ENCODE data around the gene GHDC.
"Not testable (repeated sequence)": the region's sequence is repeated elsewhere in the genome, so short reads cannot be mapped to it uniquely, and the experiment has no call there.

The GHDC gene

DNA sequence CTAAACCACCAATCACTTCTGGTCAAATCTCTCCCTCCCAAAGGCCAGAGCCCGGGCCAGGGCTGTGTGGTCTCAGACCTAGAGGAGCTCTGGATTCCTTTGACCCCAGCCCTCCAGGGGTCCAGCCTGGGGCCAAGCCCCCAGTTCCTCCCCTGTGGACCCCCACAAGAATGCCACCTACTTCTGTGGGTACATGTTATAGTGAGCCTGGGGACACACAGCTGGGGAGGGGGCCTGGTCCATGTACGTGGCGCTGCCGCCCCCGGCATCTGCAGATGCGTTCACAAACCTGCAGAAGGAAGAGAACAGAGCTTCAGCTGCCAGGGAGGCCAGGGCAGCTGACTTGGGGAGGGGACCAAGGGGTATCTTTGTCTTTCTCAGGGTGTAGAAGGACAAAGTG lies 7.9 kb upstream of the GHDC start:
- no peak for DNase-seq

DNA sequence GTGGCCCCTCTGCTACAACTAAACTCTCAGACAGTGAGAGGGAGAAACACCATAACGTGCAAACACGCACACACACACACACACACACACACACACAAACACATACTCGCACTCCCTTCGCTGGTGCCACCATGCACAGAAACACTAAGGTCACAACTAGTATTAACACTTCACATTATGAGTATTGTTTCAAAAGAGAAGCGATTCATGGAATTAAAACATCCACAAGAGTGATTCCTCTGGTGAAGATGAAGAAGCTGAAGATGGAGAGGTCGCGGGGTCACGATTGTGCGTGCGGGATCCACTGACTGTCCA lies 7.1 kb upstream of the GHDC start:
- no peak for DNase-seq

DNA sequence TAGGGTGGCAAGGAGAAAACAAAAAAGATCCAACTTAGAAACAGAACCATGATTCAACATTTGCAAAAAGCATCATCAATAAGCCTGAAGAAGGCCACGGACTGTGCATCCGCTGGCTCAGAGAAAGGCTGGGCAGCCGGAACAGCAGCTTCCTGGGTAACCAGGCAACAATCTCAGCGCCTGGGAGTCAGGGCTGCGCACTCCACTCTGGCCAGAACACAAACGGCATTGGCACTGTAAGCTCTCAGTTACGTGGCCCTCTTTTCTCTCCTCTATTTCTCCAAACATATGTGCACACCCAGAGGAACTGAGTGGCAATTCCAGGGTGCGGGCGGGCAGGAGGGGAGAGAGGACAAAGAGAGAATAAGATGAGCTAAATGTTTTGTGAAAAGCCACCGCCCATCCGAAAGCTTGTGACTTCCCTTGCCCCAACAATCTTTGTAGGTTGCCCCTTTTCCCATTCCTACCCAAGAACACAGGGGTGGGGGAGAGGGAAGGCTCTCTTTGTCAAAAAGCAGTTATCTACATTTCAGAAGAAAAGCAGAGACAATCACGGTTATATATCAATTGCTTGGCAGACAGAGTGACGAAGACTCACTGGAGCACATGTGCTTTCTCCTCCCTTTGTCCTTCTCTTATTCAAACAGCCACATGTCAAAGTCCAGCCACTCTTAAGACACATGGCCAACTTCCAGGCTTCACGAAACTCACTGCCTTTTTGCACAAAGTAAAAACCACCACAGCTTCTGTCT lies 6.6 kb upstream of the GHDC start:
- no peak for DNase-seq

DNA sequence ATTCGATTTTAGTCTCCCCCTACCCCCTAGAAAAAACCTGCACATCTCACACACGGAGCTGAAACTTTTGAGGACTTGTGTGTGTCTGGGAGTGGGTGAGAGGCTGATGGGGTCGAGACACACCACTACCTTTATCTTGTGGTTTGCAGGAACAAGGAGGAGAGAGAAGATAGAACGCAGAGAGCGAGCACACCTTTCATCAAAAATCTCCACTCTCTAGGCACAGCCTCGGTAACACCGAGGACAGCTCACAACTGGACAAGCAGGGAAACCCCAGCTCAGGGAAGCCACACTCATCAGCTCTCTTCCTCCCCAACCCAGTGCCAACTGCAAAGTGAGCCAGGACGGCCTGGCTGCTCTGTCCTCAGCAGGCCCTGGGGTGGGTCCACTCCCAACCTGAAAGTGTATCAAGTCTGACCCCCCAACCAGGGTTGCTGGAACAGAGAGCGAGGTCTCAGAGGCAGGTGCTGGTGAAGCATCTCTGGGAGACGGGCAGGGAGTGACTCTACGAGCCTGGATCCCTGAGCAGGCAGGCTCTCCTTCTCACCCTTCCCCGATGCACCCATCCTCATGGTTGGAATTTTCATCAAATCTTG lies 5.2 kb upstream of the GHDC start:
- no peak for DNase-seq

DNA sequence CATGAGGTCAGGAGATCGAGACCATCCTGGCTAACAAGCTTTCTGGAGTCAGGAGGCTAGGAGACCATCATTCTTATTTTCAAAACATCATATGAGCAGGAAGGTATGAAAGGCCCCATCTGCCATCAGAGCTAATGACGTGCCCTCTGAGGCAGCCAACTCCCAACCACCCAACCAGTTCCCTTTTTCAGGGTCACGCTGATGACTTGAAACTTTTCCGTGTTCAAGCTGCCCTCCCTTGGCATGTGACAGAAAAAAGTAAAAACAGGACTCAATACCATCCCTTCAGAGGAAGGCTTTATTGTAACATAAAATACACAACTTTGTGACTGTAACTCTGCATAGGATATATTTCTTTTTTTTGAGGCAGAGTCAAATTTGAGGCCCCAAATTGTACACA lies 4.6 kb upstream of the GHDC start:
- no peak for DNase-seq

DNA sequence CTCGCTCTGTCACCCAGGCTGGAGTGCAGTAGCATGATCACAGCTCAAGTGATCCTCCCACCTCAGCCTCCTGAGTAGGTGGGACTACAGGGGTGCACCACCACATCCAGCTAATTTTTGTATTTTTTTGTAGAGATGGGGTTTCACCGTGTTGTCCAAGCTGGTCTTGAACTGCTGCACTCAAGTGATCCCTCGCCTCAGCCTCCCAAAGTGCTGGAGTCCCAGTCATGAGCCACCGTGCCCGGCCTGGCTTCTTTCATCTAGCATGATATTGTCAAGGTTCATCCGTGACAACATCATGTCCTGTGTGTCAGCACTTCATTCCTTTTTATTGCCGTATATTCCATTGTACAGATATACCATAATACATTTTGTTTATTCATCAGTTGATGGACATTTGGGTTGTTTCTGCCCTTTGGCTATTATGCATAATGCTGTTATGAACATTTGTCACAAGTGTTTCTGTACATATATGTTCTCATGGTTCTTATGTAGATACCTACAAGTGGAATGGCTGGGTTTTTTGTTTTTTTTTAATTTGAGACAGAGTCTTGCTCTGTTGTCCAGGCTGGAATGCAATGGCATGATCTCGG lies 3.4 kb upstream of the GHDC start:
- no peak for DNase-seq

DNA sequence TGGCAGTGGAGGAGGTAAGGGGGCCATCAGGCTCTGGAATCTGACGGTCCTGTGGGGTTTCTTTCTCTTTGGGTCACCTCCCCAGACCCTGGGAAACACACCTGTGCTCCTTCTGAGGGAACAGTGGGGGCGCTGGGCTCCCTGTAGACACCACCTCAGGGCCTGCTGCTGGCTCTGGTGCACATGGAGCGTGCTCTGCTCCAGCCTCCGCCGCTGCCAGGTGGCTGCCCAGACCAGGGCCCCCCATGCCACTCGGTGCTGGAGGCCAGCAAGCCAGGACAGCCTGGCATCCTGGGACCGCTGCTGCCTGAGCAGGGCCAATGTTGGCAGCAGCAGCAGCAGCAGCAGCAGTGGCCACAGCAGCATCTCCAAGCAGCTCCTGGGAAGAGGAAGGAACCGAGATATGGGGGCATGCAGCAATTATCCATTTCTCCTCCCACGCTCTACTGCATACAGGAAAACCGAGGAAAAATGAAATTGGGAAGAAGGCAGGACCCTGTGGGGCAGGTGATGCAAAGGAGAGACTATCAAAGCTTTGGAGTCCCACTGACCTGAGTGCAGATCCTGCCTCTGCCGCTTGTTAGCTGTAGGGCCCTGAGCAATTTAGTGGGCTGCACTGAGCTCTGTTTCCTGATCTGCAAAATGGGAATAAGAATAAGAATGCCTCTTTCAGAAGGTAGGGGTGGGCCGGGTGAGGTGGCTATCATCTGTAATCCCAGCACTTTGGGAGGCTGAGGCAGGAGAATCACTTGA lies 902 bp downstream of the GHDC start:
- no peak for DNase-seq

DNA sequence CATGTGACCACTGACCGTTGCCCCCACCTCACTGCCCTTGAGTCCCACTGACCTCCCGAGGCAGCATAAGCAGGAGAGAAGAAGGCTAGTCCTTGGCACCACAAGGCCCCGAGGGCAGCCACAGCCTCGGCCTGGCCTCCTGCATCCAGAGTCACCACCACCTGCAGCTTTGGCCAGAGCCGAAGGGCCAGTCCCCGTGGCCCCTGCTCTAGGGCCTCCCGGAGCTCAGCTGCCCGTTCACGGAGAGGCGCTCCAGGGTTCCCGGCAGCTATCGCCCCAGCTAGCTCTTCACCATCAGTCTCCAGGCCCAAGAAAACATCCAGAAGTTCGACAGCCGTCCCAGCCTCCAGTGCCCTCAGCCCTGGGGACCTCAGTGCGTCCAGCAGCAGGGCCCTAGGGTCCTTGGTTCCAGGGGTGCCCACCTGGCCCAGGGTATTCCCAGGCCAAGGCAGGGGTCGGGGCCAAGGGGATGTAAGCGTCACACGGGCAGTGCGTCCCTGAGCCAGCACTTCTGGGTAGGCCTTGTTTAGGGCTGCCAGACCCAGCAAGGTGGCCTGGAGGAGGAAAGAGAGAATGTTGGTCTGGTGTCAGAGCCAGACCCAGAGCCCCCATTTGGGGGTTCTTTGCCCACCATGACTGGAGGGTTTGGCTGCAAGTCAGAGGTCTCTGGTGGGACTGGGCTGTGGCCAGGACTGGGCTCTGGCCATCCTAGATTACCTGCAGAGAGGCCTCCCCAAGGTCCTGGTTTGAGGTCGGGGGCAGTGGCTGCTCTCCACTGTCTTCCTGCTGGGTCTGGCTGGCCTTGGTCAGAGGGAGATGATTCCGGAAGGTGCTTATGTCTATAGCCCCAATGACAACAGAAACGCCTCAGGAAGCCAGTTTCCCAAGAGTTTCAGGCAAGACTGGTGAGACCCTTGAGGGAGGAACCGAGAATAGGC lies 1.8 kb downstream of the GHDC start:
- DNase-seq, result no peak

DNA sequence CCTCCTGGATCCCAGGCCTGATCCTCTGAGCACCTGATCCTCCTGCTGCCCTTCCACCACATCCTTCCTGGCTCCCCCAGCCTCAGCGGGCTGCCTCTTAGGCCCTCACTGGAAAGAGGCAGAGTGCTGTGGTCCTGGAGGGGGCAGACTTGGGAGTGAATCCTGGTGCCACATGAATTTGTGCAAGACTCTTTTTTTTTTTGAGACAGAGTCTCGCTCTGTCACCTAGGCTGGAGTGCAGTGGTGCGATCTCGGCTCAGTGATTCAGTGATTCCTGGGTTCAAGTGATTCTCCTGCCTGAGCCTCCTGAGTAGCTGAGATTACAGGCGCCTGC lies 3.1 kb downstream of the GHDC start:
- DNase-seq, result no peak

DNA sequence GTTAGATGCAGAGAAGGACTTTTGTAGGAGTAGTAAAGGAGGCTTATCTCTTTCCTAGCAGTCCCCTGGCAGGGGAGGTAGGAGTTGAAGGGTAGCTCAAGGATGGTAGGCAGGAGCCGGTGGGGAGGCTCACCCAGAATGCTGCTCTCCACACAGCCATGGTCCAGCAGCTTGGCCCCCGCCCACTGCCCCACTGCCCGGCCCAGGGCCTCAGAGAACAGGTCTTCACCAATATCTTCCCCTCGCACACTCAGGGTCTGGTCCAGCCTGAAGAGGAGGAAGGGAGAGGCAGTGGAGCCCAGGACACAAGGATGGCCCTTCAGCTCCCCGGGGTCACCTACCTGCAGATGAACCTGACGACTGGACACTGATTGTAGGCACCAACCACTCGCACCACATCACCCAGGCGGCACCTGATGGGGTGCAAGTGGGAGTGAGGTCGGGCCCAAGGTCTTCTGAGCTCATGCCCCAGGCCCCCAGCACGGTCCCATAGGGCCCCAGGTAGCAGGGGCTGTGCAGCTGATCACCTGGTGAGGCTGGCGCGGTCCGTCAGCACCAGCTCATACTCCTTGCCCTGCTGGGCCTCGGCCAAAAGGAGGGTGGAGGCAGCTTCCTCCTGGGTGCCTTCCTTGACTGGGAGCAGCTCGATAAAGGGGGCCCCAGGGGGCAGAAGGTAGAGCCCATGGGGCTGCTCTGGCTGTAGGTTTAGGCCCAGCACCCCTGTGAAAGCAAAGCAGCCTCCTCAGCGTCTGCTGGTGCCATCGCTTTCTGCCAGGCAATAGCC lies 3.6 kb downstream of the GHDC start:
- no peak for DNase-seq

DNA sequence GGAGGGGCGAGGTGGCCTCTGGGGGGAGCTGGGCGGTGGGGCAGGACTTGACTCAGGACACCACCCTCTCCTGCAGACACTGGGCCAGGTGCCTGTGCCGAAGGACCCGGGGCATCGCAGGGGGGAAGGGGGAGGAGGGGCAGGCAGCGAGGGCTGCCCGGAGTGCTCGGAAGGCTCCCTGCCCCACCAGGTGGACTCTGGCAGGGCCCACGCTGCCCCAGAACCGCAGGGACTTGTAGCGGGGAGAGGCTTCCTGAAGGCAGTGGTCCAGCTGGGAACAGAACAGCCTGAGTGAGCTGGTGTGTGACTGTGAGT lies 4.7 kb downstream of the GHDC start:
- DNase-seq, result no peak

DNA sequence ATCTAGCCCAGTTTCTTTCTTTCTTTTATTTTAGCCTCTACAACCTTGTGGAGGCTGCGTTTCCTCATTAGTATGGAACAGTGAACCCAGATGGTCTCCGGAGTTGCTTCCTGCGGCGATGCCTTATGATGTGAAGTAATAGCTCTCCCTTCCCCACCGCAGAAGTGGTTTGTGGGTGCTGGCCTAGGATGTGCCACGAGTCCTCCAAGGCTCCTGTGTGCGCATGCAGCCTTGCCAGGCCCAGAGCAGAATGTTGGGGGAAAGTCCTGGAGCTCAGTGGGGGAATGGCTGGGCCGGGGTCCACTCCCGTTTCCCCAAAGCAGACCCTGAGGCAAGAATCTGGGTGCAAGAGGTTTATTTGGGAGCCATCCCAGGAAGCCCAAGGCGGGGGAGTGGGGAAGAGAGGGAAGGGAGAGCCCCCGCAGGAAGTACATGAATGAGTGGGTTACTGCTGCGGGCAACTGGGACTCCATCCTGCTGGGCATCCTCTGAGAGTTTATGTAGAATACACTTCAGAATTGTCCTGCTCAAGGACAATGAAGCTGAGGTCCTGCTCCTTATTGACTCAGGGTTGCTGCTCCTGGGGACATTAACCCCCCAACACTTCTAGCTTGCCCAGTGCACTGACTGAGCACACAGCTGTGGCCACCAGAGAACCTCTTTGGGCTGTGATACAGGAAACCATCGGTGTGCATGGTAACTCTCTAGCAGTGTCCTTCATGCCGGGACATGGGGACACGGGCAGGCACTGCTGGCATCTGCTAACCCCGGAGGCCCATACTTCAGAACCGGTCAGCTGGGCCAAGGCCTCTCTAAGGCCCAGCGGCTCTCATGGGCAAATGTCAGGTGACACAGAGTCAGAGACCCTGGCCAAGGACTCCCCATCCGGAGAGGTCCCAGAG lies 5.3 kb downstream of the GHDC start:
- no peak for DNase-seq

DNA sequence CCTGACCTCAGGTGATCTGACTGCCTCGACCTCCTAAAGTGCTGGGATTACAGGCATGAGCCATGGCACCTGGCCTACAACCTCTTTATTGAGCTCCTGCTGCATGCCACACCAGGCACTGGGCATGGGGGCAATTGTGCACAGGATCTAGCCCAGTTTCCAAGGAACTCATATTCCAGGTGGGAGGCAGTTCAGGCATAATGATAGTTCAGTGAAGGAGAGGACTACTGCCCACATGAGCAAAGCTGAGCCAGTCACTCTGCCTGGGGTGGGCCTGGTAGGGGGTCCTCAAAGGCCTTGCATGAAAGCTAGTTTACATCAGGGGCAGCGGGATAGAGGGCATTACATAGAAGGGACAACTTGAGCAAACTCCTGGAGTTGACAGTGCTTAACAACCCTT lies 6.5 kb downstream of the GHDC start:
- DNase-seq, result no peak

DNA sequence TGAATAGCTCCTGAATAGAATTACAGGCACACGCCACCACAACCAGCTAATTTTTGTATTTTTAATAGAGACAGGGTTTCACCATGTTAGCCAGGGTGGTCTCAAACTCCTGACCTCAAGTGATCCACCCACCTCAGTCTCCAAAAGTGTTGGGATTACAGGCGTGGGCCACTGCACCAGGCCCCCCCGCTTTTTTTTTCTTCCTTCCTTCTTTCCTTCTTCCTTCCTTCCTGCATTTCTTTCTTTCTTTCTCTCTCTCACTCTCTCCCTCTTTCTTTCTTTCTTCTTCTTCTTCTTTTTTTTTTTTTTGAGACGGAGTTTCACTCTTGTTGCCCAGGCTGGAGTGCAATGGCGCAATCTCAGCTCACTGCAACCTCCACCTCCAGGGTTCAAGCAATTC lies 8.1 kb downstream of the GHDC start:
- DNase-seq, result not testable (repeated sequence)

DNA sequence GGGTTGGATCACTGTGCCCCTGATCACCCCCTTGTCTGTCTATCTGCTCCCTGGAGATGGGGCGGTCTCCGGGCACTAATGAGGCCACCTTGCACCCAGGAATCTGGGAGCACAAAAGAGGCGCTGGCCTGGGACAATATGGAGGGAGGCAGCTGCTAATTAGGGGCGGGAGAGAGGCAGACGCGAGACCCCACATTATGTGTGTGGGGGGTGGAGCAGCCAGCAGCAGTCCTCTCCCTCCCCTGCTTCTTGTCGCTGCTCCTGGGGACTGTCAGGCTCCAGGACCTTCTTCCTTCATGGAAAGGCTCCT lies 8.7 kb downstream of the GHDC start:
- no peak for DNase-seq

DNA sequence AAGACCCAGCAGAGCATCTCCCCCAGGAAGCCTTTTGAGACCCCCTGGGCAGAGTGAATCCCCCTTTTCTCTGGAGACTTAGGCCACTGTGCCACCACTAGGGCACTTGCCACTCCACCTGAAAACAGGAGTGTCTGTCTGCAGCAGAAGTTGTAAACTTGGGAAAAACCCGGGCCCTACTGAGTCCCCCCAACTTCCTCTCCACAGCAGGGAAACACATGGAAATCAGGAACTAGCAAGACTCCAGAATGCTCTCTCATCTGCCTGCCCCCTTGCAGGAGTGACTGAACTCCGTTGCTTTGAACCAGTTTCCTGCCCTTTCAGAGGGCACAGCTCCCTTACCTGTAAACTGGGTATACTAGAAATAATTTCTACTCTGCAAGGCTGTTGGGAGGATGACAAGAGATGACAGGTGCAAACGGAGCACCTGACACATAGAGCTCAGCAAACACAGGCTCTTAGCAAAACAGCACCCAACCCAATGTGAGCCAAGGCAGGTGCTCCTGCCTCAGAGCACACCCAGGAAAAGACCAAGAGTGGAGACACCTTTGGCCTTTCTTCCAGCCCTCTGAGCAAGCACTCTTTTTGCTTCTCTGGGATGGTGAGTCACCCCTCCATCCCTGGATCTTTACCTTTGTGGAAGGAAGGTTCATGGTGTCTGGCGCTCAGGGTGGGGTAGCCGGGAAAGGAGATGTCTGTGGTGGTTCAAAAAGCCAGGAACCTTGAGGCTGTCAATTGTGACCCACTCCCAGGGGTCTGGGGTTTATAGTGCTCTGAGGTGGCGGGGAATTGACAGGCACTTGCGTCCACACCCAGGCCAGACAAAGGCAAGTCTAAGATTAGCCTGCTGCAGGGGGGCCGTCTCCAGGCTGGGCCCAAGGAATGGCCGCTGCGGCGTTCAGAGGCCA lies 9.3 kb downstream of the GHDC start, which contains the start of gene HCRT:
Gene HCRT, minus strand, starts transcription at position 740 of the 908 bp plus-strand sequence. Its CDS starts 87 bp downstream, at position 653.
- no peak for DNase-seq

DNA sequence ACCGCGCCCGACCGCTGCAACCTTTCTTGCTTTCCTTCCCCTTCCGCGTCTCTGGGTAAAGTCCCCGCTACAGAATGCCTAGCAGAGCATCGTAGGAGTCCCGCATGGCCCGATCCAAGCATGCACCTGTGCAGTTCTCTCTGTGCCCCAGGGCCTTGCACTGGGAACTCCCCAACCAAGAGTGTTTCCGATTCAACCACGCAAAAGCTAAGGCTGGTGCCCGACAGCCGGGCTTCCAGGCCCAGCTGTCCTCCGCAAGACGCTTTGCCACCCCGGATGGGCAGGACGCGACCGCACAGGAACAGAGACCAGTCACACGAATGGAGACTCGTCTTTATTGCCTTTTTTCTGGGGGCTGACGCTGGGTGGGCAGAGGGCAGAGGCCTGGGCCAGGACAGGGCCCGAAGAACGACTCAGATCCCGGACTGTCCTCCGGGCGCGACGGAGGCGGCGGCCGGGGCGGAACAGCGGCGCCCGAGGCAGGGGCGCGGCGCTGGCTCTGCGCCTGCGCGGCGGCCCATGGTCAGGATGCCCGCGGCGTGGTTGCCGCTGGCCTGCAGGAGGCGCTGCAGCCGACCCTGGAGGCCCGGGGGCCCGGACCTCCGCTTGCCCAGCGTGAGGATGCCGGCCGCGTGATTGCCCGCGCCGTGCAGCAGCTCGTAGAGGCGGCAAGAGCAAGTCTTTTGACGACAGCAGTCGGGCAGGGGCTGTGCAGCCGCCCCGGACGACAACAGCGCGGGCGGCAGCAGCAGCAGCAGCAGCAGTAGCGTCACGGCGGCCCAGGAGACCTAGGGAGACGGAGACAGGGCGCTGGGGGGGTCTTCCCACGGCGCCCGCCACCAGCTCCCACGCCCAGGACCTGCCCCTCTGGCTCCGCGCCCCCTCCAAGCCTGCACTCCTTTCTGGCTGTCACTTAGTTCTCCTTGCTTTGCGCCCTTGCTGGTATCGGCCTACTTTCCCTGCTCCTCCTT lies 10.3 kb downstream of the GHDC start:
- DNase-seq, result peak; percentile 79 to 88

DNA sequence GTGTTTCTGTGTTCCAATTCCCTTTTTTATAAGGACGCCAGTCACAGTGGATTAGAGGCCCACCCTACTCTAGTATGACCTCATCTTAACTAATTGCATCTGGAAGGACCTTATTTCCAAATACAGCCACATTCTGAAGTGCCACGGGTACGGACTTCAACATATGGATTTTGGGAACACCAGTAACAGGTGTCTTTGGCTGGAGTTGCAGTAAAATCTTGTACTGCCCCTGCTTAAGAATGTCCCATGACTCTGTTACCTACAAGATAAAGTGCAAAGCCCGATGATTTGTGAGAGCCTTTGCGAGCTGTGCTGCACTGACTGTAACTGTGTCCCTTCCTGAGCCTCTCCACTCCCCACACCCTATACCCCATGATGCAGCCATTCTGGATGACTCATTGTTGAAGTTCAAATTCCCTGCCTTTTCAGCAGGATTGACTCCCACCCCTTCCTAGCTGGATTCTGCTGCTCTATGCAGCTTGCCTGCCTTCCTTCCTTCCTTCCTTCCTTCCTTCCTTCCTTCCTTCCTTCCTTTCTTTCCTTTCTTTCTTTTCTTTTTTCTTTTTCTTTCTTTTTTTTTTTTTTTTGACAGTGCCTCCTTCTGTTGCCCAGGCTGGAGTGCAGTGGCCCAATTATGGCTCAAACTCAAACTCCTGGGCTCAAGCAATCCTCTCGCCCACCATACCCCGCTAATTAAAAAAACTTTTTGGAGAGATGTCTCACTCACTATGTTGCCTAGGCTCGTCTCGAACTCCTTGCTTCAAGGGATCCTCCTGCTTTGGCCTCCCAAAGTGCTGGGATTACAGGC lies 11.2 kb downstream of the GHDC start:
- no peak for DNase-seq
